ENCODE measurements around the gene CNOT6.

DNA sequence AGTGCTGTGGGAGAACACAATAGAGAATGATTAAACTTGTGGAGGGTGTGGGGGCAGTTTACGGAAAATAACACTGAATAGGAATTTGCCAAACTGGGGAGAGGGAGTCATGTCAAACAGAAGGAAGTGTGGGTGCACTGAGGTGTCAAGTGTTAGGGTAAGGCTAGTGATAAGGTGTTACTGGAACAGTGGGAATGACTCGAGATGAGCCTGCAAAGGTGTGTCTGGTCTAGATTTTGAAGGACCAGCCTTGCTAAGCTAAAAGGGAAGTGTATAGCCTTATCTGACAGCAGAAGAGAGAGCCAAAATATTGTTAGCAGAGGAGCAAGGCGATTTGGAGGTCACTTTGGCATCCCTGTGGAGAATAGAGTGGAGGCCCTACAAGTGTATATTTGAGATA is 4.2 kb downstream of the CNOT6 start:
- TF ChIP-seq EZH2 (IDR thresholded peaks at IDR 0.05; ENCODE audit: borderline replicate concordance, low read depth, low read length, poor library complexity, severe bottlenecking): no peak
- TF ChIP-seq, protein P1, sequence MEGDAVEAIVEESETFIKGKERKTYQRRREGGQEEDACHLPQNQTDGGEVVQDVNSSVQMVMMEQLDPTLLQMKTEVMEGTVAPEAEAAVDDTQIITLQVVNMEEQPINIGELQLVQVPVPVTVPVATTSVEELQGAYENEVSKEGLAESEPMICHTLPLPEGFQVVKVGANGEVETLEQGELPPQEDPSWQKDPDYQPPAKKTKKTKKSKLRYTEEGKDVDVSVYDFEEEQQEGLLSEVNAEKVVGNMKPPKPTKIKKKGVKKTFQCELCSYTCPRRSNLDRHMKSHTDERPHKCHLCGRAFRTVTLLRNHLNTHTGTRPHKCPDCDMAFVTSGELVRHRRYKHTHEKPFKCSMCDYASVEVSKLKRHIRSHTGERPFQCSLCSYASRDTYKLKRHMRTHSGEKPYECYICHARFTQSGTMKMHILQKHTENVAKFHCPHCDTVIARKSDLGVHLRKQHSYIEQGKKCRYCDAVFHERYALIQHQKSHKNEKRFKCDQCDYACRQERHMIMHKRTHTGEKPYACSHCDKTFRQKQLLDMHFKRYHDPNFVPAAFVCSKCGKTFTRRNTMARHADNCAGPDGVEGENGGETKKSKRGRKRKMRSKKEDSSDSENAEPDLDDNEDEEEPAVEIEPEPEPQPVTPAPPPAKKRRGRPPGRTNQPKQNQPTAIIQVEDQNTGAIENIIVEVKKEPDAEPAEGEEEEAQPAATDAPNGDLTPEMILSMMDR (conservative IDR thresholded peaks at IDR 0.05; ENCODE audit: low read depth, low read length): no peak
